Measurements from ENCODE around the gene ITGAD. TPM values are rescaled to one million over a fixed set of nuclear protein-coding genes. Genes with fewer than 3 reads are reported as not detected.

Gene ITGAD
- total RNA-seq, 1 donor from 2014 or later = not detected

DNA sequence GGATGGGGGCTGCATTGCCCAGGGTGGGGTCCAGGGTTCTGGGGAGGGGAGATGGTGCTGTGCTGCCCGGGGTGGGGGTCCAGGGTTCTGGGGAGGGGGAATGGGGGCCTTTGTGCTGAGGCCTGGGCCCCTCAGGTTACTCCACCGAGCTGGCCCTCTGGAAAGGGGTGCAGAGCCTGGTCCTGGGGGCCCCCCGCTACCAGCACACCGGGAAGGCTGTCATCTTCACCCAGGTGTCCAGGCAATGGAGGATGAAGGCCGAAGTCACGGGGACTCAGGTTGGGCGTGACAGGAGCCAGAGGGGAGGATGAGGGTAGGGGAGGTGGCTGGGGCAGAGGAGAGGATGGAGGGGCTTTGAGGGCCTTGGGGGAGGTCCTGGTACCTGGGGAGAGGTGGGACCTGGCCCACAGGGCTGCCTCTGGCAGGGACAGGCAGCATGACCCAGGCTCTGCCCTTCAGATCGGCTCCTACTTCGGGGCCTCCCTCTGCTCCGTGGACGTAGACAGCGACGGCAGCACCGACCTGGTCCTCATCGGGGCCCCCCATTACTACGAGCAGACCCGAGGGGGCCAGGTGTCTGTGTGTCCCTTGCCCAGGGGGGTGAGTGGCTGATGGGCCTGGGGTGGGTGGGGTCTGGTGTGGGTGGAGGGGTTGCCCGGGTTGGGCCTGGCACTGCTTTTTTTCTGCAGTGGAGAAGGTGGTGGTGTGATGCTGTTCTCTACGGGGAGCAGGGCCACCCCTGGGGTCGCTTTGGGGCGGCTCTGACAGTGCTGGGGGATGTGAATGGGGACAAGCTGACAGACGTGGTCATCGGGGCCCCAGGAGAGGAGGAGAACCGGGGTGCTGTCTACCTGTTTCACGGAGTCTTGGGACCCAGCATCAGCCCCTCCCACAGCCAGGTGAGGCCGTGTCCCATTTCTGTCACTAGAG, 30.4 kb upstream of the ITGAD start:
- Mint-ChIP-seq H3K4me3 (ENCODE audit: unreplicated experiment) (no peak overlapping the region), H3K27ac (ENCODE audit: unreplicated experiment) (no peak overlapping the region), H3K9me3 (ENCODE audit: unreplicated experiment) (no peaks in the 10 kb centered on the region), H3K27me3 (ENCODE audit: low read depth, unreplicated experiment) (peaks cover 35% of the 10 kb centered on the region), H3K4me1 (ENCODE audit: low read depth, unreplicated experiment) (no peaks in the 10 kb centered on the region), H3K36me3 (ENCODE audit: low read depth, unreplicated experiment) (no peaks in the 10 kb centered on the region)
- H3K9me3 ChIP-seq (ENCODE audit: insufficient read depth, low read depth, low read length) = no peaks in the 10 kb centered on the region
- no peak overlapping the region for H3K4me3 ChIP-seq (ENCODE audit: insufficient read depth, low read depth, low read length)
- no peak for FAIRE-seq
- H4K20me1 ChIP-seq (ENCODE audit: insufficient read depth, low read length) = no peaks in the 10 kb centered on the region
- H3K9ac ChIP-seq (ENCODE audit: low read length) = no peak overlapping the region
- H3K4me2 ChIP-seq (ENCODE audit: low read length) = no peak overlapping the region
- no peak overlapping the region for H3K27ac ChIP-seq (ENCODE audit: low read depth, low read length)
- H3K4me1 ChIP-seq (ENCODE audit: insufficient read depth, low read length) = no peaks in the 10 kb centered on the region
- H2AFZ ChIP-seq (ENCODE audit: low read depth, low read length) = no peak overlapping the region
- no peaks in the 10 kb centered on the region for H3K27me3 ChIP-seq (ENCODE audit: insufficient read depth, low read length)
- H3K79me2 ChIP-seq (ENCODE audit: insufficient read depth, low read length) = no peaks in the 10 kb centered on the region
- no peaks in the 10 kb centered on the region for H3K36me3 ChIP-seq (ENCODE audit: insufficient read depth, low read length)
- DNase-seq (ENCODE audit: low read depth) = no peak
- TF ChIP-seq, protein P1, sequence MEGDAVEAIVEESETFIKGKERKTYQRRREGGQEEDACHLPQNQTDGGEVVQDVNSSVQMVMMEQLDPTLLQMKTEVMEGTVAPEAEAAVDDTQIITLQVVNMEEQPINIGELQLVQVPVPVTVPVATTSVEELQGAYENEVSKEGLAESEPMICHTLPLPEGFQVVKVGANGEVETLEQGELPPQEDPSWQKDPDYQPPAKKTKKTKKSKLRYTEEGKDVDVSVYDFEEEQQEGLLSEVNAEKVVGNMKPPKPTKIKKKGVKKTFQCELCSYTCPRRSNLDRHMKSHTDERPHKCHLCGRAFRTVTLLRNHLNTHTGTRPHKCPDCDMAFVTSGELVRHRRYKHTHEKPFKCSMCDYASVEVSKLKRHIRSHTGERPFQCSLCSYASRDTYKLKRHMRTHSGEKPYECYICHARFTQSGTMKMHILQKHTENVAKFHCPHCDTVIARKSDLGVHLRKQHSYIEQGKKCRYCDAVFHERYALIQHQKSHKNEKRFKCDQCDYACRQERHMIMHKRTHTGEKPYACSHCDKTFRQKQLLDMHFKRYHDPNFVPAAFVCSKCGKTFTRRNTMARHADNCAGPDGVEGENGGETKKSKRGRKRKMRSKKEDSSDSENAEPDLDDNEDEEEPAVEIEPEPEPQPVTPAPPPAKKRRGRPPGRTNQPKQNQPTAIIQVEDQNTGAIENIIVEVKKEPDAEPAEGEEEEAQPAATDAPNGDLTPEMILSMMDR (IDR thresholded peaks at IDR 0.05; ENCODE audit: insufficient read depth, low read depth, low read length) = no peak
- no peak for TF ChIP-seq EZH2 (IDR thresholded peaks at IDR 0.05; ENCODE audit: insufficient read depth, low read length)

DNA sequence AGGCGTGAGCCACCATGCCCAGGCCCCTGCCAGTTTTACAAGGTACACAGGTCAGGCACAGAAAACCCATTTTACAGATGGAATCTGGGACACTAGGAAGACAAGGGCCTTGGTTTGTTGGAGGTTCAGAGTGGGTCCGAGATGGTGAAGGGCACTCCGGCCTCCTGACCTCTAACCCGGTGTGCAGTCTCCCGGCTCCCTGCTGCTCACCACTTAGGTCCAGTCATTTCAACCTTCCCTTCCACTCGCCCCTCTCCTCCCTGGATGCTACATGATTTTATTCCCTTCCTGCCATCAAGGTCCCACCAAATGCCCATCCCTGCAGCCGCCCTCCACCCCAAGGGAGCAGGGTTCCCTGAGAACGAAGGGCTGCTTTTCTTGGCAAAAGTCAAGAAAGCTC, 29.4 kb upstream of the ITGAD start:
- Histone ChIP-seq H4K20me1 (ENCODE audit: insufficient read depth, low read length) (no peaks in the 10 kb centered on the region), H3K79me2 (ENCODE audit: insufficient read depth, low read length) (no peaks in the 10 kb centered on the region), H3K4me3 (ENCODE audit: insufficient read depth, low read depth, low read length) (no peak overlapping the region), H3K4me1 (ENCODE audit: insufficient read depth, low read length) (no peaks in the 10 kb centered on the region), H3K27me3 (ENCODE audit: insufficient read depth, low read length) (no peaks in the 10 kb centered on the region), H2AFZ (ENCODE audit: low read depth, low read length) (no peak overlapping the region), H3K9ac (ENCODE audit: low read length) (no peak overlapping the region), H3K27ac (ENCODE audit: low read depth, low read length) (no peak overlapping the region), H3K4me2 (ENCODE audit: low read length) (no peak overlapping the region), H3K36me3 (ENCODE audit: insufficient read depth, low read length) (no peaks in the 10 kb centered on the region), H3K9me3 (ENCODE audit: insufficient read depth, low read depth, low read length) (no peaks in the 10 kb centered on the region)
- FAIRE-seq = no peak
- H3K9me3 Mint-ChIP-seq (ENCODE audit: unreplicated experiment) = no peaks in the 10 kb centered on the region
- no peak overlapping the region for H3K27ac Mint-ChIP-seq (ENCODE audit: unreplicated experiment)
- no peak for TF ChIP-seq EZH2 (IDR thresholded peaks at IDR 0.05; ENCODE audit: insufficient read depth, low read length)
- TF ChIP-seq, protein P1 (IDR thresholded peaks at IDR 0.05; ENCODE audit: insufficient read depth, low read depth, low read length) = no peak
- no peaks in the 10 kb centered on the region for H3K4me1 Mint-ChIP-seq (ENCODE audit: low read depth, unreplicated experiment)
- no peak overlapping the region for H3K4me3 Mint-ChIP-seq (ENCODE audit: unreplicated experiment)
- no peak for DNase-seq (ENCODE audit: low read depth)
- H3K27me3 Mint-ChIP-seq (ENCODE audit: low read depth, unreplicated experiment) = peaks cover 38% of the 10 kb centered on the region
- H3K36me3 Mint-ChIP-seq (ENCODE audit: low read depth, unreplicated experiment) = no peaks in the 10 kb centered on the region

DNA sequence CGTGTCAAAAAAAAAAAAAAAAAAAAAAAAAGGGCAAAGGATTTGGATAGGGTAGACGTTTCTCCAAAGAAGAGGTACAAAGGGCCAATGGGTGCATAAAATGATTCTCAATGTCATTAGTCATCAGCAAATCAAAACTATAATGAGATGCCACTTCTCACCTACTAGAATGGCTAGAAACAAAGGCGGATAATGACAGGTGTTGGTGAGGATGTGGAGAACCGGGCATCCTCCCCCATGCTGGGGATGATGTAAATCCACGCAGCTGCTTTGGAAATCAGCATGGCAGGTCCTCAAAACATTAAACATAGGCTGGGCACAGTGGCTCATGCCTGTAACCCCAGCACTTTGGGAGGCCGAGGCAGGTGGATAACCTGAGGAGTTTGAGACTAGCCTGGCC, 28.7 kb upstream of the ITGAD start:
- Histone ChIP-seq H3K4me3 (ENCODE audit: insufficient read depth, low read depth, low read length) (no peak overlapping the region), H3K4me2 (ENCODE audit: low read length) (no peak overlapping the region), H3K9me3 (ENCODE audit: insufficient read depth, low read depth, low read length) (no peaks in the 10 kb centered on the region), H3K4me1 (ENCODE audit: insufficient read depth, low read length) (no peaks in the 10 kb centered on the region), H3K27me3 (ENCODE audit: insufficient read depth, low read length) (no peaks in the 10 kb centered on the region), H3K27ac (ENCODE audit: low read depth, low read length) (no peak overlapping the region), H3K9ac (ENCODE audit: low read length) (no peak overlapping the region), H2AFZ (ENCODE audit: low read depth, low read length) (no peak overlapping the region), H3K79me2 (ENCODE audit: insufficient read depth, low read length) (no peaks in the 10 kb centered on the region), H3K36me3 (ENCODE audit: insufficient read depth, low read length) (no peaks in the 10 kb centered on the region), H4K20me1 (ENCODE audit: insufficient read depth, low read length) (no peaks in the 10 kb centered on the region)
- peaks cover 38% of the 10 kb centered on the region for H3K27me3 Mint-ChIP-seq (ENCODE audit: low read depth, unreplicated experiment)
- no peak for TF ChIP-seq EZH2 (IDR thresholded peaks at IDR 0.05; ENCODE audit: insufficient read depth, low read length)
- TF ChIP-seq, protein P1 (IDR thresholded peaks at IDR 0.05; ENCODE audit: insufficient read depth, low read depth, low read length) = no peak
- no peak overlapping the region for H3K4me3 Mint-ChIP-seq (ENCODE audit: unreplicated experiment)
- no peaks in the 10 kb centered on the region for H3K4me1 Mint-ChIP-seq (ENCODE audit: low read depth, unreplicated experiment)
- no peak overlapping the region for H3K27ac Mint-ChIP-seq (ENCODE audit: unreplicated experiment)
- no peak for FAIRE-seq
- H3K36me3 Mint-ChIP-seq (ENCODE audit: low read depth, unreplicated experiment) = no peaks in the 10 kb centered on the region
- no peak for DNase-seq (ENCODE audit: low read depth)
- no peaks in the 10 kb centered on the region for H3K9me3 Mint-ChIP-seq (ENCODE audit: unreplicated experiment)

Measured in astrocyte (in vitro differentiated cells and primary cell).